ENCODE results near the gene PDLIM1. TPM values are rescaled to one million over a fixed set of nuclear protein-coding genes. Genes with fewer than 3 reads are reported as not detected.

Gene PDLIM1
- total and polyA plus RNA-seq, 5 donors = 159 to 227 (median 172) TPM

DNA sequence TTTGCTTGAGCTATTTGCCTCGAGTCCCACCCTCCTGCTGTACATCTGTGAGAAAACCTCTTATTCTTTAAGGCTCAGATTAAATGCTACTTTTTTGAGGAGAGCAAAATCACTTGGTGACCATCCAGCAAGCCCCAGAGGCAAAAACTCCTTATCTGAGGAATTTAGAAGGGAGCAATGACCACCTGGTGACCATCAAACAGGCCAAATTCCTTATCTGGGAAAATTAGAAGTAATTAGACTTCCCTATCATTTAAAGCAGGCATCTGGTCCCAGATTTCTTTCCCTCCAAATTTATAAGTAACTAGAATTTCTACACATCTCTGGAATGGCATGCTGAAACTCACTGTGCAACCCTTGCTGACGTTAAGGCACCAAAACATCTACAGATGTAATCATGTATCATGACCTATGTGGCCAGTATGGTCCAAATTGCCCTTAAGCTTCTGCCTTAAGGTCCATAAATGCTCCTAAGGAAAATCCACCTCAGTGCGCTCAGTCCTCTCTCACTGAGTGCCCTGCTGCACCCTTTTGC, 40.9 kb upstream of the PDLIM1 start:
- no peak overlapping the region for H3K4me3 ChIP-seq (ENCODE audit: low read length)
- no peaks in the 10 kb centered on the region for H3K9me3 ChIP-seq (ENCODE audit: control insufficient read depth, low read length)
- ATAC-seq (no peak), DNase-seq (no peak)
- intact Hi-C loops (cut with DNase I) = loop anchor here in 1 of 4 donors (10.0 kb wide), 1 partner anchor 87 kb away; no protein-coding TSS in a partner anchor
- no peaks in the 10 kb centered on the region for H3K27me3 ChIP-seq (ENCODE audit: control insufficient read depth, insufficient read depth)
- H3K4me1 ChIP-seq (ENCODE audit: control insufficient read depth, insufficient read depth, low read length) = peaks cover 24% of the 10 kb centered on the region
- WGBS = 80% methylated on average over 3 of the region's 3 CpGs
- no peak overlapping the region for H3K27ac ChIP-seq (ENCODE audit: low read length)

DNA sequence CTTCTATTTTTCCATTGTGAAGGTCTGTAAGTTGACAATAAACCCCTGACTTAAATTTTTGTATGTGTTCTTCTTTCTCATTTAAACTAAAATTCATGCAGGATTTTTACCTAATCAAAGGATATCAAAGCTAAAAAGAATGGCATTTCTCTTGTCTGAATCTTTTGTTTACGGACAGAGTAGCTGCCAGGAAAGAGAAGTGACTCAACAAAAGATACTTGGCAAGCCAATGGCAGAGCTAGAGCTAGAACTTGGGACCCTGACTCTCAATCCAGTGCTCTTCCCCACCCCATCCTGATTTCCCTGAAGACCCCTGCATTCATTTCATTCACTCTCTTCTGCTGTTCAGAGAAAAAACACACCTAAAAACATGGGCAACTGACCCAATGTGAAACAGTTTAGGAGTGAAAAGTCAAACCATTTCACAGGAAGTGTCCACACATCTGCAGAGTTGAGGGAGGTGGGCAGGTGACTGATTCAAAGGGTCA, 40.2 kb upstream of the PDLIM1 start:
- no peaks in the 10 kb centered on the region for H3K9me3 ChIP-seq (ENCODE audit: control insufficient read depth, low read length)
- DNase-seq (no peak), ATAC-seq (no peak)
- H3K27ac ChIP-seq (ENCODE audit: low read length) = no peak overlapping the region
- intact Hi-C loops (cut with DNase I) = loop anchor here in 1 of 4 donors (10.0 kb wide), 1 partner anchor 86 kb away; no protein-coding TSS in a partner anchor
- 72% methylated on average over 1 of the region's 1 CpG for WGBS
- H3K4me1 ChIP-seq (ENCODE audit: control insufficient read depth, insufficient read depth, low read length) = peaks cover 20% of the 10 kb centered on the region
- H3K27me3 ChIP-seq (ENCODE audit: control insufficient read depth, insufficient read depth) = no peaks in the 10 kb centered on the region
- no peak overlapping the region for H3K4me3 ChIP-seq (ENCODE audit: low read length)

DNA sequence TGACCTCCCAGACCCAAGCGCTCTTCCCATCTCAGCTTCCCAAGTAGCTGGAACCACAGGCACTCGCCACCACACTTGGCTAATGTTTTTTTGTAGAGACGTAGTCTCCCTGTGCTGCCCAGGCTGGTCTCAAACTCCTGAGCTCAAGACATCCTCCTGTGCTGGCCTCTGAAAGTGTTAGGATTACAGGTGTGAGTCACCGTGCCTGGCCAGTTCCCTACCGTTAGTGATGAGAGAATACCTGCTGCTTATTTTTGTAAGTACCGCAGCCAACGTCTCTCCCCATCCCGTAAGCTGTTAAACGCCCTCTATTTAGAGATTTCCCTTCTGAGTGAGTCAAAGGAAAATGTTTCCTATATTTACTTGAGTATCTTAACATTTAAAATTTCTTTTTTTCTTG, 38.5 kb upstream of the PDLIM1 start:
- Histone ChIP-seq H3K27ac (ENCODE audit: low read length) (no peak overlapping the region), H3K27me3 (ENCODE audit: control insufficient read depth, insufficient read depth) (no peaks in the 10 kb centered on the region), H3K4me3 (ENCODE audit: low read length) (no peak overlapping the region), H3K4me1 (ENCODE audit: control insufficient read depth, insufficient read depth, low read length) (peaks cover 8% of the 10 kb centered on the region), H3K9me3 (ENCODE audit: control insufficient read depth, low read length) (no peaks in the 10 kb centered on the region)
- intact Hi-C loops (cut with DNase I) = no loop called here
- no peak for ATAC-seq
- WGBS = 86% methylated on average over 9 of the region's 9 CpGs
- DNase-seq = no peak

DNA sequence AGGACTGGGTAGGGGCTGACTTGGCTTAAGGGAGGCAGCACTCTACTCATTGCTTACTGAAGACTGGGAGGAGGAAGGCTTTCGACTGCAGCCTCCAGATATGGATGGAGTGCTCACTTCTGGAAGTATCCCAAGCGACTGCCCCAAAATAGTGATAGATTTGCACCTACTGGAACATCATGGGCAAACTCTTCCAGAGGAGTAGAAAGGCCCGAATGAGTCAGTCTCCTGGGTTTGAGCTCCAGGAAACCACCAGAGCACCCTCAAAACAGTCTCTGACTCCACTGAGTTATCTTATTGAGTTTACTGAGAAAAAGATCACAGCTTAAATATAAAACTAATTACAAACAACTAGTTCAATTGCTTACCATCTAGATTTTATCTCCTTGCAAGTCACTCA, 37.2 kb upstream of the PDLIM1 start:
- Histone ChIP-seq H3K9me3 (ENCODE audit: control insufficient read depth, low read length) (no peaks in the 10 kb centered on the region), H3K27ac (ENCODE audit: low read length) (no peak overlapping the region), H3K27me3 (ENCODE audit: control insufficient read depth, insufficient read depth) (no peaks in the 10 kb centered on the region), H3K4me1 (ENCODE audit: control insufficient read depth, insufficient read depth, low read length) (peaks cover 5% of the 10 kb centered on the region), H3K4me3 (ENCODE audit: low read length) (no peak overlapping the region)
- WGBS = 65% methylated on average over 3 of the region's 3 CpGs
- intact Hi-C loops (cut with DNase I) = no loop called here
- ATAC-seq (no peak), DNase-seq (no peak)

DNA sequence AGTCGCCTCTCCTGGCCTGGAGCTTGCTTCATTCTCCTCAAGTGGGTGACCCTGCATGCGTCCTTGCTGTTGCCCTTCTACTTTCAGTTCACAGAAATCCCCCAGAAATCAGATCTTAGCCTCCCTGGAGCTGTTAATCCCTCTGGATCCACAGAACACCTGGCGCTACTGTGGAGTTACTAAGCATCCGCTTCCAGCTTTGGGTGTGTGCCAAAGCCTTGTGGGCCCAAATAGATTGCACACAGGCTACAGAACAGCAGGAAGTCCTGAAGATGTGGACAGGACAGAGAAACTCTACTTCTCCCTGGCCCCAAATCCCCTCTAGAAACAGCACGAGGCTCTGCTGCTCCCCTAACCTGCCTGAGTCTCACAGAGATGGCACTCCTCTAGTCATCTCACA, 36.6 kb upstream of the PDLIM1 start:
- 45% methylated on average over 5 of the region's 5 CpGs for WGBS
- Histone ChIP-seq H3K4me3 (ENCODE audit: low read length) (no peak overlapping the region), H3K27ac (ENCODE audit: low read length) (peak overlapping the region; percentile 7), H3K4me1 (ENCODE audit: control insufficient read depth, insufficient read depth, low read length) (peaks cover 5% of the 10 kb centered on the region), H3K9me3 (ENCODE audit: control insufficient read depth, low read length) (no peaks in the 10 kb centered on the region), H3K27me3 (ENCODE audit: control insufficient read depth, insufficient read depth) (no peaks in the 10 kb centered on the region)
- DNase-seq (peak; percentile 43 to 79 (median 69)), ATAC-seq (peak; percentile 55 to 58)
- intact Hi-C loops (cut with DNase I) = no loop called here

DNA sequence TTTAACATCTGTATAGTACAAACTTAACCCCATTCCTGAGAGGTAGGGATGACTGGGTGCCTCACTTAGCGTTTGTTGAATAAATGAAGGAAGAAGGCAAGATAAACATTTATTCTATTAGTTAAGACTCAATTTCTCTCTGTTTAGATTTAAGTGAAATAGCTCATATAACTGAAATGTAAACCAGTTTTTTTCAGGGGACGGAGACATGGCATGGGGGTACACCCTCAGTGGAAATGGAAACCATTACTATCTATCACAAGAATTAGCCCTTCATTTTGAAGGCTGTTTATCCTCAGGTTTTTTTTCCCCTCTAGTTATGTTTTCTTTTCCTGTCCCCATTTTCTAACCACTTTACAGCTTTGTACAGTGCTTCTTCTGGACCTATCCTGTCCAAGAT, 35.6 kb upstream of the PDLIM1 start:
- Histone ChIP-seq H3K9me3 (ENCODE audit: control insufficient read depth, low read length) (no peaks in the 10 kb centered on the region), H3K4me1 (ENCODE audit: control insufficient read depth, insufficient read depth, low read length) (peaks cover 5% of the 10 kb centered on the region), H3K27ac (ENCODE audit: low read length) (no peak overlapping the region), H3K27me3 (ENCODE audit: control insufficient read depth, insufficient read depth) (no peaks in the 10 kb centered on the region), H3K4me3 (ENCODE audit: low read length) (no peak overlapping the region)
- WGBS = 90% methylated on average over 2 of the region's 2 CpGs
- DNase-seq (no peak), ATAC-seq (no peak)
- intact Hi-C loops (cut with DNase I) = no loop called here

DNA sequence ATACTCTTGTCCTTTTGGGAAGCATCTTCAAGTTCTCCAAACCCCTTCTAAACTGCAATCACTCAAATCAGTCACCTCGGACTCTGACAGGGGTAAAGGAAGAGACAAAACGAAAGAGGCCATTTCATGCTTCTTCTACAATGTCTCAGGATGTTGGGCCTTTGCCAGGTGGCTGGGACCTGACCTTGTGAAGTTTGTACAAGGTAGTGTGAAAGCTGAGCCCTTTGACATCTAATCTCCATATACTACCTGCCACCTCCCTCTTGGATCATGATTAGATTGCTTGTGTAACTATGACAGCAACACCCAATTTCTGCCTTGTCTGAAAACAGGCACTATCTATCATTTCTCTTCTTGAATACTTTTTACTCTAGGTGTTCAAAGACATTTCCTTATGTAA, 35.1 kb upstream of the PDLIM1 start:
- intact Hi-C loops (cut with DNase I) = no loop called here
- ATAC-seq (no peak), DNase-seq (no peak)
- H3K27me3 ChIP-seq (ENCODE audit: control insufficient read depth, insufficient read depth) = no peaks in the 10 kb centered on the region
- peaks cover 5% of the 10 kb centered on the region for H3K4me1 ChIP-seq (ENCODE audit: control insufficient read depth, insufficient read depth, low read length)
- H3K9me3 ChIP-seq (ENCODE audit: control insufficient read depth, low read length) = no peaks in the 10 kb centered on the region
- no peak overlapping the region for H3K4me3 ChIP-seq (ENCODE audit: low read length)
- 76% methylated on average over 2 of the region's 2 CpGs for WGBS
- H3K27ac ChIP-seq (ENCODE audit: low read length) = no peak overlapping the region

DNA sequence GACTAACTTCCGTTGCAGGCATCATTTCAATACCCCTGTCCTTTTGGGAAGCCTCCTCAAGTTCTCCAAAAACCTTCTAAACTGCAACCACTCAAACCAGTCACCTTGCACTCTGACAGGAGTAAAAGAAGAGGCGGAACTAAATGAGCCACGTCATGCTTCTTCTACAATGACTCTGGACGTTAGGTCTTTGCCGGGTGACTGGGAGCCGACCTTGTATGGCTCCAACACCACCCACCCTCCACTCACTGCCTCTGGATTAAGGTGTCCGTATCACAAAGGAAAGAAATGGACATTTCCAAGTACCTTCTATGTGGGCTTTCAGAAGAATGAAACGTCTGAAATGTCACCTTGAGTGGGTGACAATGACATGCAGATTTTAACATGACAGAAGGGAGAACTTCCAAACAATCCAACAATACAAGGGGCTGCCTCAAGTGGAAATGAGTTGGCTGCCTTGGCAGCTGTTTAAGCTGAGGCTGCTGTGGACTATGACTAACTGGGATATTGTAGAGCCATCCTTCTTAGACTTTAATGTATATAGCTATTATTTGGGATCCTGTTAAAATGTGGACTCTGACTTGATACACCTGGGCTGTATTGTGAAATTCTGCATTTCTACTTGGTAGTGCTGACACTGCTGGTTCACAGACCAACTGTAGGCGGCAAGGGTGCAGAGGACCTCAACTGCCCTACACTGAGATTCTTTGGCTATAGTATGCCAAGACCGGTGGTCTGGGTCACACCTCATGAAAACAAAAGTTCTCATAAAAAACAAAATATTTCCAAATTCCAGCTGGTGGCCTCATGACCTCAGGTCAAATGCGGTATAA, 33.8 kb upstream of the PDLIM1 start:
- intact Hi-C loops (cut with DNase I) = no loop called here
- Histone ChIP-seq H3K27ac (ENCODE audit: low read length) (peak overlapping the region; percentile 19), H3K4me1 (ENCODE audit: control insufficient read depth, insufficient read depth, low read length) (peaks cover 5% of the 10 kb centered on the region), H3K4me3 (ENCODE audit: low read length) (no peak overlapping the region), H3K27me3 (ENCODE audit: control insufficient read depth, insufficient read depth) (no peaks in the 10 kb centered on the region), H3K9me3 (ENCODE audit: control insufficient read depth, low read length) (no peaks in the 10 kb centered on the region)
- WGBS = 69% methylated on average over 11 of the region's 11 CpGs
- no peak for DNase-seq
- peak in 1 of 2 donors; percentile 11 for ATAC-seq

DNA sequence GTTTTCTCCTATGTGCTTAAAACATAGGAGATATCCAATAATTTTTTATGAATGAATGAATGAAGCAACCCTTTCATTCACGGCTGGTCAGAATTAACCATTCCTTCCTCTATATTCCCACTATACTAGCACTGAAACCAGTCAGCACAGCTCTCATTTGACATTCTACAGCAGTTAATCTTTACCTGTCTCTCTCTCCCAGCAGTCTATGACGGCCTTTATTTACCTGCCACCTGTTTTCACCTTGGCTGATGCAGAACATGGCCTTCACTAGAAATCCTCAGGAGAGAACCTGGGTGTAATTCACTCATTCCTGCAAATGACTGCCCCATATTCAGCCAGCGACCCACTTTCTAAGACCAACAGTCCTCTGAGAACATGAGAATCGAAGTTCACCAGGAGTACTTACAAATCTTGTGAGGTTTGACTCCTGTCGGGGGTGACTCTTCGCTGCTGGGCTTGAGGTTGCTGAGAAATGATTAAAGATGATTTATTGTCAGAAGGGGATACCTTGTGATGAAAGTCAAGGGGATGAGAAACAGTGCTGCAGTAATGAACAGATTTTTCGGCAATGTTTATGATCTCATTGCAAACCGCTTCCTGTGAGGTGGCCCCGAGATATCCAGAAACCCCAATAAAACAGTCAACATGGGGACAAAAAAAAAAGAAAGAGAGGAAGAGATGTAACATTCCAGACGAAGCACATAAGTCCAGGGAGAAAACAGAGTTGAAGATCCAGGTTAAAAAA, 30.9 kb upstream of the PDLIM1 start:
- ATAC-seq (no peak), DNase-seq (no peak)
- Histone ChIP-seq H3K4me3 (ENCODE audit: low read length) (no peak overlapping the region), H3K27ac (ENCODE audit: low read length) (no peak overlapping the region), H3K27me3 (ENCODE audit: control insufficient read depth, insufficient read depth) (no peaks in the 10 kb centered on the region), H3K9me3 (ENCODE audit: control insufficient read depth, low read length) (no peaks in the 10 kb centered on the region), H3K4me1 (ENCODE audit: control insufficient read depth, insufficient read depth, low read length) (peaks cover 2% of the 10 kb centered on the region)
- WGBS = 94% methylated on average over 10 of the region's 10 CpGs
- intact Hi-C loops (cut with DNase I) = no loop called here

DNA sequence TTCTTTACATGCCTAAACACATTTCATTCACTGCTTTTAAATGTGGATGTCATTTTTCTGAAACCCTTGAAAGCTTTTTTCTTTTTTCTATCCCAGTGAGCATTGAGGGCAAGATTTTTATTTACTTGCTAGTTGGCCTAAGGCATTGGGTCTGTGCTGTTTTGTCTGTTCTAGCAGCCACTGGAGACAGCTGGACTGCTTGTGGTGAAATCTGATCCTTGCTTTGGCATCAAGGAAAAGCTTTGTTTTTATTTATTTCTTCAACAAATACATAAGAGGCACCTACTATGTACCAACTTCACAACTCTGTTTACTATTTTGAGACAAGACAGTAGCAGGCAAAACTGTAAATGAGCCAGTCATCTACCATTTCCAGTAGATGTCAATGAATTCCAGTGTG, 28.4 kb upstream of the PDLIM1 start:
- Histone ChIP-seq H3K9me3 (ENCODE audit: control insufficient read depth, low read length) (no peaks in the 10 kb centered on the region), H3K4me1 (ENCODE audit: control insufficient read depth, insufficient read depth, low read length) (peaks cover 4% of the 10 kb centered on the region), H3K27ac (ENCODE audit: low read length) (no peak overlapping the region), H3K4me3 (ENCODE audit: low read length) (no peak overlapping the region), H3K27me3 (ENCODE audit: control insufficient read depth, insufficient read depth) (no peaks in the 10 kb centered on the region)
- intact Hi-C loops (cut with DNase I) = no loop called here
- ATAC-seq = no peak
- no peak for DNase-seq

DNA sequence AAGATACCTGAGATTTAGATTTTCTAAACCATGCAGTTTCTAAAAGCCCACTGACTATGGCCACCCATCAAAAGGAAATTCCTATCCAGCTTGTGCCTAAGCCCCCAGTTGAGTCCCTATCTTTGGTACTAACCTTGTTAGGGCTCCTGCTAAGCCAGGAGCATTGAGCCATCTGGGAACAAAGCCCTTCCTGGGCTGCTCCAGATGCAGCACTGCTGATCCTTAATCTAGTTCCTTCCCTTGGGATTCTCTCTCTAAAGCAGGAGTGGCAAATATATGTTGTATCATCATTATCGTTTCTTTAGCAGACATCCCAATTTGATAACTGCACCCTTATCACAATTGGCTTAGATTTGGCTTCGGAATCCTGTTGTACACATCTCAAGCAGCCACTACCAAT, 24.7 kb upstream of the PDLIM1 start:
- WGBS = 48% methylated on average over 2 of the region's 2 CpGs
- Histone ChIP-seq H3K27me3 (ENCODE audit: control insufficient read depth, insufficient read depth) (no peaks in the 10 kb centered on the region), H3K4me3 (ENCODE audit: low read length) (no peak overlapping the region), H3K9me3 (ENCODE audit: control insufficient read depth, low read length) (no peaks in the 10 kb centered on the region), H3K27ac (ENCODE audit: low read length) (no peak overlapping the region), H3K4me1 (ENCODE audit: control insufficient read depth, insufficient read depth, low read length) (peaks cover 4% of the 10 kb centered on the region)
- no peak for ATAC-seq
- intact Hi-C loops (cut with DNase I) = no loop called here
- no peak for DNase-seq
